Uterus (tissue), 4 donors: Measurements from ENCODE around the gene GSG1L. TPM values are rescaled to one million over a fixed set of nuclear protein-coding genes. Genes with fewer than 3 reads are reported as not detected.

ENCODE experiments used
- DNase-seq, 2 donors: peaks; one replicate each; pipeline ENCODE4 v3.0.0-alpha.2; 2019 to 2020
- H3K27ac ChIP-seq, 2 donors: fragments of 200-600 bp; sonication (generic); 1 replicate in 1 of 2; 2 replicates in 1 of 2; pipeline ENCODE4 v1.5.1; 2016 to 2018
- H3K27me3 ChIP-seq, 2 donors: fragments of 200-600 bp; sonication (generic); one replicate each; pipeline ENCODE4 v1.5.1; 2018 to 2019; ENCODE audit warnings: control low read depth in 1 of 2
- H3K36me3 ChIP-seq, 2 donors: fragments of 200-600 bp; sonication (generic); one replicate each; pipeline ENCODE4 v1.5.1; 2019; ENCODE audit warnings: control low read depth in 1 of 2
- H3K4me1 ChIP-seq, 2 donors: fragments of 200-600 bp; sonication (generic); one replicate each; pipeline ENCODE4 v1.5.1; 2018 to 2019; ENCODE audit warnings: control low read depth in 1 of 2
- H3K4me3 ChIP-seq, 2 donors: fragments of 200-600 bp; sonication (generic); 1 replicate in 1 of 2; 2 replicates in 1 of 2; pipeline ENCODE4 v1.5.1; 2018 to 2019; ENCODE audit warnings: mild to moderate bottlenecking in 1 of 2
- H3K9me3 ChIP-seq, 2 donors: fragments of 200-600 bp; sonication (generic); one replicate each; pipeline ENCODE4 v1.5.1; 2019; ENCODE audit warnings: control low read depth in 1 of 2
- CTCF ChIP-seq, 4 experiments: fragments of 200-600 bp in 2 of 4; fragments of 450-650 bp in 2 of 4; sonication (generic) in 2 of 4; IDR thresholded peaks; one replicate each; pipeline ENCODE4 v1.5.1; 2016 to 2019; ENCODE audit warnings: antibody characterized with exemption in 4 of 4, mild to moderate bottlenecking in 2 of 4, moderate library complexity in 1 of 4
- POLR2A ChIP-seq, 2 donors: fragments of 450-650 bp; IDR thresholded peaks; one replicate each; pipeline ENCODE4 v1.6.1; 2016; ENCODE audit warnings: antibody characterized with exemption in 2 of 2, mild to moderate bottlenecking in 1 of 2, moderate library complexity in 1 of 2
- intact Hi-C: fragments of 100-400 bp; cut with DNase I; formaldehyde crosslinking; loops from one replicate; pipeline ENCODE4 v1.15.1; 2023; ENCODE audit warnings: low total_unique reads
- total RNA-seq, 4 donors: library from RNA; depleted of rRNA in 3 of 4; stranded (reverse); fragments of >200 nt in 3 of 4; gene quantifications; one replicate each; pipeline versions ENCODE4 v1.1.0 to v1.2.4, GENCODE V29; 2014 to 2023
- donor health status: DM: yes; HTN: yes; CAD: no.

The GSG1L gene
- total RNA-seq, 4 donors from 2014 or later: 0.24 to 0.35 TPM; not detected in 2

GRCh38 chr16:28019218-28019617 is 44.3 kb downstream of the GSG1L start:
- no peak overlapping the region for H3K4me3 ChIP-seq
- no peak overlapping the region for H3K27ac ChIP-seq
- H3K27me3 ChIP-seq: no peaks in the 10 kb centered on the region
- no peaks in the 10 kb centered on the region for H3K9me3 ChIP-seq
- no peak for DNase-seq
- H3K36me3 ChIP-seq: no peaks in the 10 kb centered on the region
- no peak for TF ChIP-seq CTCF (IDR thresholded peaks at IDR 0.05)
- no peak for TF ChIP-seq POLR2A (IDR thresholded peaks at IDR 0.05)
- intact Hi-C loops: no loop called here
- no peaks in the 10 kb centered on the region for H3K4me1 ChIP-seq

GRCh38 chr16:28014851-28015250 is 48.7 kb downstream of the GSG1L start:
- Histone ChIP-seq H3K4me1 (no peaks in the 10 kb centered on the region), H3K27me3 (no peaks in the 10 kb centered on the region), H3K36me3 (no peaks in the 10 kb centered on the region), H3K4me3 (no peak overlapping the region), H3K27ac (no peak overlapping the region), H3K9me3 (no peaks in the 10 kb centered on the region)
- no peak for TF ChIP-seq POLR2A (IDR thresholded peaks at IDR 0.05)
- DNase-seq: no peak
- intact Hi-C loops: no loop called here

GRCh38 chr16:28013878-28014277 is 49.6 kb downstream of the GSG1L start:
- intact Hi-C loops: no loop called here
- Histone ChIP-seq H3K27me3 (no peaks in the 10 kb centered on the region), H3K9me3 (no peaks in the 10 kb centered on the region), H3K4me3 (no peak overlapping the region), H3K4me1 (no peaks in the 10 kb centered on the region), H3K27ac (no peak overlapping the region), H3K36me3 (no peaks in the 10 kb centered on the region)
- DNase-seq: no peak
- TF ChIP-seq POLR2A (IDR thresholded peaks at IDR 0.05) (no peak), CTCF (IDR thresholded peaks at IDR 0.05) (no peak)

- no peaks in the 10 kb centered on the region for H3K4me1 ChIP-seq
- H3K4me3 ChIP-seq: no peak overlapping the region
- no peaks in the 10 kb centered on the region for H3K36me3 ChIP-seq
- intact Hi-C loops: no loop called here
- no peak for DNase-seq
- H3K9me3 ChIP-seq: no peaks in the 10 kb centered on the region
- no peak overlapping the region for H3K27ac ChIP-seq
- TF ChIP-seq CTCF (IDR thresholded peaks at IDR 0.05): no peak
- TF ChIP-seq POLR2A (IDR thresholded peaks at IDR 0.05): no peak
- no peaks in the 10 kb centered on the region for H3K27me3 ChIP-seq
Measured at GRCh38 chr16:28013392-28013791, 50.1 kb downstream of the GSG1L start.

- Histone ChIP-seq H3K4me1 (no peaks in the 10 kb centered on the region), H3K27ac (no peak overlapping the region), H3K9me3 (no peaks in the 10 kb centered on the region), H3K27me3 (no peaks in the 10 kb centered on the region), H3K36me3 (no peaks in the 10 kb centered on the region), H3K4me3 (no peak overlapping the region)
- DNase-seq: no peak
- TF ChIP-seq POLR2A (IDR thresholded peaks at IDR 0.05): no peak
- no peak for TF ChIP-seq CTCF (IDR thresholded peaks at IDR 0.05)
- intact Hi-C loops: no loop called here
Measured at GRCh38 chr16:28011971-28012445, 51.5 kb downstream of the GSG1L start.

GRCh38 chr16:28011223-28011622 is 52.3 kb downstream of the GSG1L start:
- Histone ChIP-seq H3K4me3 (no peak overlapping the region), H3K27me3 (no peaks in the 10 kb centered on the region), H3K9me3 (no peaks in the 10 kb centered on the region), H3K36me3 (no peaks in the 10 kb centered on the region), H3K27ac (no peak overlapping the region), H3K4me1 (no peaks in the 10 kb centered on the region)
- no peak for DNase-seq
- TF ChIP-seq CTCF (IDR thresholded peaks at IDR 0.05) (no peak), POLR2A (IDR thresholded peaks at IDR 0.05) (no peak)
- intact Hi-C loops: no loop called here
